BE2C (cell line): ENCODE results near the gene RNF213.
"Not testable (repeated sequence)": the region's sequence is repeated elsewhere in the genome, so short reads cannot be mapped to it uniquely, and the experiment has no call there.

Source experiments
- DNase-seq: peaks from one replicate; pipeline ENCODE4 v3.0.0-alpha.2; 2020
- H3K27me3 ChIP-seq: fragments of 250-450 bp; sonication (Bioruptor Pico); 2 replicates; pipeline ENCODE4 v1.5.1; 2020; ENCODE audit warnings: mild to moderate bottlenecking
- H3K36me3 ChIP-seq: fragments of 250-450 bp; sonication (Bioruptor Pico); 2 replicates; pipeline ENCODE4 v1.5.1; 2020; ENCODE audit warnings: mild to moderate bottlenecking
- H3K4me1 ChIP-seq: fragments of 250-450 bp; sonication (Bioruptor Pico); 2 replicates; pipeline ENCODE4 v1.5.1; 2020
- H3K4me3 ChIP-seq: 2 replicates; pipeline ENCODE4 v1.5.1; 2011; ENCODE audit warnings: low read depth, low read length
- H3K9me3 ChIP-seq: fragments of 250-450 bp; sonication (Bioruptor Pico); 2 replicates; pipeline ENCODE4 v1.5.1; 2020
- TF ChIP-seq, protein P1 (sequence below): IDR thresholded peaks from 2 replicates; pipeline ENCODE4 v1.5.1; 2012; ENCODE audit warnings: mild to moderate bottlenecking, low read depth, low read length

Gene RNF213

GRCh38 chr17:80308692-80309517 lies 48.3 kb downstream of the RNF213 start:
- Histone ChIP-seq H3K4me1 (no peaks in the 10 kb centered on the region), H3K4me3 (no peak overlapping the region), H3K27me3 (no peaks in the 10 kb centered on the region), H3K36me3 (no peaks in the 10 kb centered on the region; the same call in none of the 2 replicates), H3K9me3 (no peaks in the 10 kb centered on the region)
- TF ChIP-seq, protein P1, sequence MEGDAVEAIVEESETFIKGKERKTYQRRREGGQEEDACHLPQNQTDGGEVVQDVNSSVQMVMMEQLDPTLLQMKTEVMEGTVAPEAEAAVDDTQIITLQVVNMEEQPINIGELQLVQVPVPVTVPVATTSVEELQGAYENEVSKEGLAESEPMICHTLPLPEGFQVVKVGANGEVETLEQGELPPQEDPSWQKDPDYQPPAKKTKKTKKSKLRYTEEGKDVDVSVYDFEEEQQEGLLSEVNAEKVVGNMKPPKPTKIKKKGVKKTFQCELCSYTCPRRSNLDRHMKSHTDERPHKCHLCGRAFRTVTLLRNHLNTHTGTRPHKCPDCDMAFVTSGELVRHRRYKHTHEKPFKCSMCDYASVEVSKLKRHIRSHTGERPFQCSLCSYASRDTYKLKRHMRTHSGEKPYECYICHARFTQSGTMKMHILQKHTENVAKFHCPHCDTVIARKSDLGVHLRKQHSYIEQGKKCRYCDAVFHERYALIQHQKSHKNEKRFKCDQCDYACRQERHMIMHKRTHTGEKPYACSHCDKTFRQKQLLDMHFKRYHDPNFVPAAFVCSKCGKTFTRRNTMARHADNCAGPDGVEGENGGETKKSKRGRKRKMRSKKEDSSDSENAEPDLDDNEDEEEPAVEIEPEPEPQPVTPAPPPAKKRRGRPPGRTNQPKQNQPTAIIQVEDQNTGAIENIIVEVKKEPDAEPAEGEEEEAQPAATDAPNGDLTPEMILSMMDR: no peak
- DNase-seq: no peak

- H3K4me1 ChIP-seq: no peaks in the 10 kb centered on the region
- H3K36me3 ChIP-seq: no peaks in the 10 kb centered on the region; the same call in none of the 2 replicates
- H3K4me3 ChIP-seq: no peak overlapping the region
- TF ChIP-seq, protein P1: no peak
- H3K27me3 ChIP-seq: no peaks in the 10 kb centered on the region
- no peaks in the 10 kb centered on the region for H3K9me3 ChIP-seq
- no peak for DNase-seq
Measured at GRCh38 chr17:80311216-80311827, 50.7 kb downstream of the RNF213 start.

- H3K4me1 ChIP-seq: no peaks in the 10 kb centered on the region
- TF ChIP-seq, protein P1: no peak
- no peak overlapping the region for H3K4me3 ChIP-seq
- H3K36me3 ChIP-seq: no peaks in the 10 kb centered on the region; the same call in 1 of the 2 replicates
- H3K27me3 ChIP-seq: no peaks in the 10 kb centered on the region
- no peaks in the 10 kb centered on the region for H3K9me3 ChIP-seq
- DNase-seq: no peak
Measured at GRCh38 chr17:80312621-80313135, 52.0 kb downstream of the RNF213 start.

DNA sequence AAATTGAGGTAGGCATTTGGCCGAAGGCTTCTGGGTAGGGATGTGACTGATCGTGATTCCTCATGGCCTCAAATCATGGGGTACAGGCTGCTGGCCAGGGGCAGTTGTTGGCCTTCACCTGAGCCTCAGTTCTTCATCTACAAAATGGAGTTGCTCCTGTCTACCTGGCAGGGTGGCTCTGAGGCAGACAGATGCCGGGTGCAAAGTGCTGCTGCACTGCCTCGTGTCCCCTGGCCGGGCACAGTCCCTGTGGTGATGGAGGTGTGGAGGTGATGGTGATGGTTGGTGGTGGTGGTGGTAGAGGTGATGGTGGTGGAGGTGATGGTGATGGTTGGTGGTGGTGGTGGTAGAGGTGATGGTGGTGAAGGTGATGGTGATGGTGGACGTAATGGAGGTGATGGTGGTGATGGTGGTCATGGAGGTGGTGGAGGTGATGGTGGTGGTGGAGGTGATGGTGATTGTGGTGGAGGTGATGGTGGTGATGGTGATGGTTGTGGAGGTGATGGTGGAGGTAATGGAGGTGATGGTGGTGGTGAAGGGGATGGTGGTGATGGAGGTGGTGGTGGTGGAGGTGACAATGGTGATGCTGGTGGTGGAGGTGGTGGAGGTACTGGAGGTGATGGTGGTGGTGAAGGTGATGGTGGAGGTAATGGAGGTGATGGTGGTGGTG lies 52.6 kb downstream of the RNF213 start:
- H3K36me3 ChIP-seq: no peaks in the 10 kb centered on the region; the same call in 1 of the 2 replicates
- no peak overlapping the region for H3K4me3 ChIP-seq
- H3K4me1 ChIP-seq: no peaks in the 10 kb centered on the region
- no peak for DNase-seq
- H3K9me3 ChIP-seq: no peaks in the 10 kb centered on the region
- H3K27me3 ChIP-seq: no peaks in the 10 kb centered on the region
- TF ChIP-seq, protein P1: no peak

- not testable (repeated sequence) for H3K9me3 ChIP-seq, H3K4me3 ChIP-seq, H3K4me1 ChIP-seq, H3K27me3 ChIP-seq, H3K36me3 ChIP-seq, DNase-seq
Measured at GRCh38 chr17:80313946-80314345, 53.3 kb downstream of the RNF213 start.

GRCh38 chr17:80315517-80316182 lies 55.0 kb downstream of the RNF213 start:
- TF ChIP-seq, protein P1: no peak
- H3K4me3 ChIP-seq: no peak overlapping the region
- H3K4me1 ChIP-seq: no peaks in the 10 kb centered on the region
- DNase-seq: no peak
- no peaks in the 10 kb centered on the region for H3K27me3 ChIP-seq
- no peaks in the 10 kb centered on the region for H3K9me3 ChIP-seq
- no peaks in the 10 kb centered on the region; the same call in none of the 2 replicates for H3K36me3 ChIP-seq
